B cell (primary cell): ENCODE measurements around the gene AFG1L. TPM values are rescaled to one million over a fixed set of nuclear protein-coding genes. Genes with fewer than 3 reads are reported as not detected.

ENCODE experiments used
- ATAC-seq: fragments of 200-7000 bp; cut with Tn5 transposase; one replicate; pipeline ENCODE4 v1.10.0; 2021; ENCODE audit warnings: low read depth, mild to moderate bottlenecking, moderate number of reproducible peaks, moderate library complexity
- CTCF ChIA-PET: fragments of 350-600 bp; sonication (Branson Sonifier 250); formaldehyde crosslinking; loops from one replicate; lab custom pipeline; 2021; ENCODE audit warnings: antibody characterized with exemption, inconsistent platforms; lab: Charles Lee
- POLR2A ChIA-PET: fragments of 350-600 bp; sonication (Branson Sonifier 250); formaldehyde crosslinking; loops from one replicate; lab custom pipeline; 2021; ENCODE audit warnings: antibody characterized with exemption; lab: Charles Lee
- DNase-seq: peaks from one replicate; pipeline ENCODE4 v3.0.0; 2013
- H2AFZ ChIP-seq: 2 replicates; pipeline ENCODE4 v1.6.1; 2012; ENCODE audit warnings: mild to moderate bottlenecking, low read depth, low read length; ENCODE audit not compliant: insufficient read depth, poor library complexity, severe bottlenecking
- H3K27ac ChIP-seq, 2 donors: 1 replicate in 1 of 2; 2 replicates in 1 of 2; pipeline ENCODE4 v1.5.1; 2012 to 2013; ENCODE audit warnings: low read length in 2 of 2, mild to moderate bottlenecking in 2 of 2, moderate library complexity in 1 of 2
- H3K27me3 ChIP-seq, 4 experiments: fragments of 200-600 bp in 1 of 4; sonication (generic) in 1 of 4; replicated peaks in 1 of 4; 1 replicate in 2 of 4; 2 replicates in 2 of 4; pipeline versions ENCODE4 v1.6.1 to v1.7.0; 2013 to 2016; ENCODE audit warnings: low read length in 3 of 4, mild to moderate bottlenecking in 2 of 4, mixed read lengths in 1 of 4, moderate library complexity in 1 of 4; ENCODE audit not compliant: insufficient read depth in 4 of 4, control insufficient read depth in 3 of 4; ENCODE audit errors: control extremely low read depth in 1 of 4
- H3K36me3 ChIP-seq, 2 experiments: replicated peaks in 1 of 2; 1 replicate in 1 of 2; 2 replicates in 1 of 2; pipeline versions ENCODE4 v1.6.1 to v1.7.1; 2013; ENCODE audit warnings: low read length in 1 of 2; ENCODE audit not compliant: insufficient read depth in 2 of 2, control insufficient read depth in 1 of 2; ENCODE audit errors: control extremely low read depth in 1 of 2, extremely low read depth in 1 of 2
- H3K4me1 ChIP-seq, 2 donors: fragments of 200-600 bp in 1 of 2; sonication (generic) in 1 of 2; 1 replicate in 1 of 2; 2 replicates in 1 of 2; pipeline versions ENCODE4 v1.5.1 to v1.6.1; 2013 to 2017; ENCODE audit warnings: low read length in 2 of 2; ENCODE audit not compliant: control insufficient read depth in 2 of 2, insufficient read depth in 2 of 2
- H3K4me2 ChIP-seq: replicated peaks from 2 replicates; pipeline ENCODE3; 2012; ENCODE audit warnings: mild to moderate bottlenecking, low read depth, low read length; ENCODE audit not compliant: poor library complexity, severe bottlenecking
- H3K4me3 ChIP-seq, 5 experiments: fragments of 200-600 bp in 1 of 5; sonication (generic) in 1 of 5; 1 replicate in 3 of 5; 2 replicates in 2 of 5; pipeline versions ENCODE4 v1.5.1 to v1.7.0; 2011 to 2016; ENCODE audit warnings: low read length in 4 of 5, mild to moderate bottlenecking in 4 of 5, low read depth in 2 of 5, control low read depth in 1 of 5, moderate library complexity in 1 of 5; ENCODE audit not compliant: insufficient read depth in 1 of 5; ENCODE audit errors: control extremely low read depth in 1 of 5, extremely low read depth in 1 of 5
- H3K79me2 ChIP-seq: fragments of 200-600 bp; sonication (generic); one replicate; pipeline ENCODE4 v1.6.0; 2016; ENCODE audit warnings: low read length; ENCODE audit not compliant: control insufficient read depth, insufficient read depth
- H3K9ac ChIP-seq: fragments of 200-600 bp; sonication (generic); 2 replicates; pipeline ENCODE4 v1.6.1; 2017; ENCODE audit warnings: mild to moderate bottlenecking, low read length, moderate library complexity
- H3K9me3 ChIP-seq, 3 donors: one replicate each; pipeline versions ENCODE4 v1.6.1 to v1.7.1; 2013; ENCODE audit warnings: low read length in 2 of 3; ENCODE audit not compliant: control insufficient read depth in 2 of 3, insufficient read depth in 1 of 3; ENCODE audit errors: control extremely low read depth in 1 of 3
- H4K20me1 ChIP-seq: 2 replicates; pipeline ENCODE4 v1.6.0; 2012; ENCODE audit warnings: mild to moderate bottlenecking, low read length; ENCODE audit not compliant: insufficient read depth, control insufficient read depth, poor library complexity, severe bottlenecking
- H3K27ac Mint-ChIP-seq: one replicate; pipeline ENCODE4 v1.8.0; 2021; ENCODE audit warnings: mixed read lengths
- H3K27me3 Mint-ChIP-seq: one replicate; pipeline ENCODE4 v1.8.0; 2021; ENCODE audit warnings: mixed read lengths
- H3K4me1 Mint-ChIP-seq: one replicate; pipeline ENCODE4 v1.8.0; 2021; ENCODE audit warnings: mixed read lengths
- H3K4me3 Mint-ChIP-seq: one replicate; pipeline ENCODE4 v1.8.0; 2021; ENCODE audit warnings: mixed read lengths
- H3K9me3 Mint-ChIP-seq: one replicate; pipeline ENCODE4 v1.8.0; 2022; ENCODE audit warnings: mixed read lengths; ENCODE audit not compliant: insufficient read depth
- EZH2 ChIP-seq: IDR thresholded peaks from 2 replicates; pipeline ENCODE4 v1.6.1; 2012; ENCODE audit warnings: borderline replicate concordance, low read depth, mild to moderate bottlenecking, moderate library complexity, low read length; ENCODE audit not compliant: insufficient read depth, poor library complexity, severe bottlenecking
- WGBS: methylation state at CpG from one replicate; pipeline ENCODE4 v1.1.5; 2013; ENCODE audit warnings: missing lambda C conversion rate; ENCODE audit not compliant: insufficient coverage; 5-methylcytosine and 5-hydroxymethylcytosine counted together
- intact Hi-C: fragments of 100-400 bp; cut with micrococcal nuclease; formaldehyde crosslinking; loops from one replicate; pipeline ENCODE4 v1.10.0; 2022
- polyA plus RNA-seq: library from polyadenylated mRNA; depleted of rRNA; stranded (reverse); fragments of >200 nt; gene quantifications from 2 replicates; pipeline ENCODE4 v1.2.3, GENCODE V29; 2012
- total RNA-seq, 2 donors: library from RNA; stranded (reverse); fragments of 120-200 nt in 1 of 2; gene quantifications; 1 replicate in 1 of 2; 2 replicates in 1 of 2; pipeline versions ENCODE4 v1.2.3 to v1.2.4, GENCODE V29; 2013 to 2022
- TF ChIP-seq, protein P1 (sequence below): fragments of 200-600 bp; IDR thresholded peaks from one replicate; pipeline ENCODE4 v1.8.0; 2022; ENCODE audit warnings: antibody characterized with exemption, mild to moderate bottlenecking

AFG1L gene
- total and polyA plus RNA-seq, 2 donors (not counting 1 experiment from before 2014, with no cell fraction given): 1.8 to 14.2 TPM

GRCh38 chr6:108251252-108251651 lies 43.6 kb upstream of the AFG1L start:
- no CpG with 5 or more reads among the region's 2 CpGs for WGBS
- H3K9me3 ChIP-seq: no peaks in the 10 kb centered on the region

GRCh38 chr6:108252055-108252454 lies 42.8 kb upstream of the AFG1L start:
- Histone ChIP-seq H3K4me2 (no peak overlapping the region), H3K9ac (no peak overlapping the region), H3K4me3 (no peak overlapping the region), H3K27me3 (no peaks in the 10 kb centered on the region), H3K4me1 (peaks cover 48 to 58% of the 10 kb centered on the region in 2 donors), H3K27ac (no peak overlapping the region), H3K79me2 (peaks cover 100% of the 10 kb centered on the region), H2AFZ (no peak overlapping the region), H3K9me3 (no peaks in the 10 kb centered on the region), H3K36me3 (peaks cover 6 to 69% of the 10 kb centered on the region in 2 experiments), H4K20me1 (peaks cover 98% of the 10 kb centered on the region)
- H3K4me1 Mint-ChIP-seq: peaks cover 79% of the 10 kb centered on the region
- 100% methylated on average over 4 of the region's 5 CpGs for WGBS
- CTCF ChIA-PET: interaction anchor here (2.1 to 2.9 kb wide), 2 partner anchors 110 to 240 kb away, joined by 8 to 25 read pairs; no protein-coding TSS in a partner anchor
- ATAC-seq (no peak), DNase-seq (no peak)
- no peaks in the 10 kb centered on the region for H3K27me3 Mint-ChIP-seq
- peak overlapping the region; percentile 53 for H3K27ac Mint-ChIP-seq
- H3K9me3 Mint-ChIP-seq: no peaks in the 10 kb centered on the region
- intact Hi-C loops: no loop called here
- POLR2A ChIA-PET: no interaction called here
- TF ChIP-seq, protein P1, sequence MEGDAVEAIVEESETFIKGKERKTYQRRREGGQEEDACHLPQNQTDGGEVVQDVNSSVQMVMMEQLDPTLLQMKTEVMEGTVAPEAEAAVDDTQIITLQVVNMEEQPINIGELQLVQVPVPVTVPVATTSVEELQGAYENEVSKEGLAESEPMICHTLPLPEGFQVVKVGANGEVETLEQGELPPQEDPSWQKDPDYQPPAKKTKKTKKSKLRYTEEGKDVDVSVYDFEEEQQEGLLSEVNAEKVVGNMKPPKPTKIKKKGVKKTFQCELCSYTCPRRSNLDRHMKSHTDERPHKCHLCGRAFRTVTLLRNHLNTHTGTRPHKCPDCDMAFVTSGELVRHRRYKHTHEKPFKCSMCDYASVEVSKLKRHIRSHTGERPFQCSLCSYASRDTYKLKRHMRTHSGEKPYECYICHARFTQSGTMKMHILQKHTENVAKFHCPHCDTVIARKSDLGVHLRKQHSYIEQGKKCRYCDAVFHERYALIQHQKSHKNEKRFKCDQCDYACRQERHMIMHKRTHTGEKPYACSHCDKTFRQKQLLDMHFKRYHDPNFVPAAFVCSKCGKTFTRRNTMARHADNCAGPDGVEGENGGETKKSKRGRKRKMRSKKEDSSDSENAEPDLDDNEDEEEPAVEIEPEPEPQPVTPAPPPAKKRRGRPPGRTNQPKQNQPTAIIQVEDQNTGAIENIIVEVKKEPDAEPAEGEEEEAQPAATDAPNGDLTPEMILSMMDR: no peak
- TF ChIP-seq EZH2: no peak
- H3K4me3 Mint-ChIP-seq: no peak overlapping the region

More at GRCh38 chr6:108251252-108251651, 43.6 kb upstream of the AFG1L start:
- TF ChIP-seq, protein P1: no peak
- no peak for TF ChIP-seq EZH2
- intact Hi-C loops: no loop called here
- no peak overlapping the region for H3K9ac ChIP-seq
- Mint-ChIP-seq H3K9me3 (no peaks in the 10 kb centered on the region), H3K4me1 (peaks cover 77% of the 10 kb centered on the region), H3K27me3 (no peaks in the 10 kb centered on the region), H3K4me3 (peak overlapping the region; percentile 15), H3K27ac (peak overlapping the region; percentile 3)
- ATAC-seq (no peak), DNase-seq (no peak)
- no peak overlapping the region for H2AFZ ChIP-seq
- ChIA-PET POLR2A (interaction anchor here (0.9 kb wide), 1 partner anchor 8 kb away, joined by 3 read pairs; no protein-coding TSS in a partner anchor), CTCF (interaction anchor here (0.6 to 2.9 kb wide), 3 partner anchors 32 to 241 kb away, joined by 4 to 25 read pairs (median 8); no protein-coding TSS in a partner anchor)
- H3K4me3 ChIP-seq: no peak overlapping the region
- H3K27ac ChIP-seq: no peak overlapping the region
- H3K36me3 ChIP-seq: peaks cover 6 to 61% of the 10 kb centered on the region in 2 experiments
- peaks cover 98% of the 10 kb centered on the region for H4K20me1 ChIP-seq
- peak overlapping the region; percentile 10 for H3K4me2 ChIP-seq
- H3K4me1 ChIP-seq: peaks cover 45 to 58% of the 10 kb centered on the region in 2 donors
- H3K27me3 ChIP-seq: no peaks in the 10 kb centered on the region
- H3K79me2 ChIP-seq: peaks cover 100% of the 10 kb centered on the region
